Activated CD4-positive, alpha-beta T cell treated with anti-CD3 and anti-CD28 coated beads, Interleukin-2, amount 50 U/mL, for 24 hours (primary cell): ENCODE results near the gene PYGM.

Experiments used
- DNase-seq, 2 donors: peaks; one replicate each; pipeline ENCODE4 v3.0.0-alpha.2; 2020; ENCODE audit warnings: low read depth in 1 of 2, low spot score in 1 of 2

Gene PYGM

GRCh38 chr11:64759722-64760719 is at the start of gene PYGM:
Gene PYGM (minus strand): TSS chr11:64759974. CDS start chr11:64759898, 76 bp downstream.
- no peak for DNase-seq

GRCh38 chr11:64805481-64805880 is 45.7 kb upstream of the PYGM start:
- DNase-seq = no peak

GRCh38 chr11:64804346-64805210 is 44.8 kb upstream of the PYGM start:
- no peak for DNase-seq

GRCh38 chr11:64803846-64804345 is 44.1 kb upstream of the PYGM start:
- no peak for DNase-seq

GRCh38 chr11:64803158-64803845 is 43.5 kb upstream of the PYGM start, which contains the start of gene MAP4K2:
Gene MAP4K2 (minus strand): TSS chr11:64803214. CDS start chr11:64803149, 65 bp downstream.
- peak; percentile 66 to 75 for DNase-seq

GRCh38 chr11:64802370-64803157 is 42.8 kb upstream of the PYGM start:
- DNase-seq = no peak

- DNase-seq = no peak
These were observed 42.0 kb upstream of the PYGM start for GRCh38 chr11:64801561-64802369.

- DNase-seq = no peak
These were observed 41.3 kb upstream of the PYGM start for GRCh38 chr11:64801158-64801464.

GRCh38 chr11:64800303-64801157 is 40.8 kb upstream of the PYGM start:
- DNase-seq = no peak

GRCh38 chr11:64799623-64800302 is 40.0 kb upstream of the PYGM start:
- DNase-seq = no peak

GRCh38 chr11:64799256-64799622 is 39.5 kb upstream of the PYGM start:
- no peak for DNase-seq

- DNase-seq = no peak
These were observed 37.2 kb upstream of the PYGM start for GRCh38 chr11:64796757-64797541.

GRCh38 chr11:64796047-64796756 is 36.4 kb upstream of the PYGM start:
- DNase-seq = no peak

- no peak for DNase-seq
These were observed 34.8 kb upstream of the PYGM start for GRCh38 chr11:64794526-64794925.

- no peak for DNase-seq
These were observed 33.7 kb upstream of the PYGM start for GRCh38 chr11:64793271-64794160.

GRCh38 chr11:64792482-64792881 is 32.7 kb upstream of the PYGM start:
- no peak for DNase-seq
